GM23248 (cell line): Measurements from ENCODE around the gene SINHCAF.

Source experiments
- EZH2 ChIP-seq: fragments of 200-600 bp; sonication (generic); IDR thresholded peaks from 2 replicates; pipeline ENCODE4 v1.6.1; 2018; ENCODE audit warnings: antibody characterized with exemption, mild to moderate bottlenecking; ENCODE audit not compliant: insufficient read depth, poor library complexity, severe bottlenecking
- EZH2phosphoT487 ChIP-seq: fragments of 200-600 bp; sonication (generic); IDR thresholded peaks from 2 replicates; pipeline ENCODE4 v1.6.1; 2018; ENCODE audit warnings: antibody characterized with exemption, moderate library complexity, mild to moderate bottlenecking, low read depth; ENCODE audit not compliant: insufficient read depth

- TF ChIP-seq EZH2 (no peak), EZH2phosphoT487 (no peak)
These were observed 93.5 kb downstream of the SINHCAF start for GRCh38 chr12:31232361-31232965.
